Liver (tissue), 9 donors: ENCODE results near the gene CHIT1. TPM values are rescaled to one million over a fixed set of nuclear protein-coding genes. Genes with fewer than 3 reads are reported as not detected.

Experiments used
- DNase-seq: peaks from one replicate; pipeline ENCODE4 v3.0.0-alpha.2; 2017; ENCODE audit warnings: low spot score
- H3K27ac ChIP-seq, 2 donors: one replicate each; pipeline ENCODE4 v1.7.0; 2013; ENCODE audit warnings: inconsistent platforms in 2 of 2, low read length in 2 of 2, control low read depth in 1 of 2, low read depth in 1 of 2, mild to moderate bottlenecking in 1 of 2
- H3K27me3 ChIP-seq, 4 donors: one replicate each; pipeline versions ENCODE4 v1.6.1 to v1.7.0; 2013; ENCODE audit warnings: low read length in 3 of 4, inconsistent platforms in 1 of 4, mild to moderate bottlenecking in 1 of 4, moderate library complexity in 1 of 4; ENCODE audit not compliant: control insufficient read depth in 4 of 4, insufficient read depth in 4 of 4
- H3K36me3 ChIP-seq, 4 donors: one replicate each; pipeline versions ENCODE4 v1.6.1 to v1.7.0; 2013; ENCODE audit warnings: low read length in 3 of 4, mild to moderate bottlenecking in 3 of 4, low read depth in 1 of 4, moderate library complexity in 1 of 4; ENCODE audit not compliant: control insufficient read depth in 4 of 4, insufficient read depth in 3 of 4
- H3K4me1 ChIP-seq, 4 donors: one replicate each; pipeline versions ENCODE4 v1.6.1 to v1.7.0; 2013; ENCODE audit warnings: low read length in 3 of 4, mild to moderate bottlenecking in 3 of 4, moderate library complexity in 1 of 4; ENCODE audit not compliant: control insufficient read depth in 4 of 4, insufficient read depth in 4 of 4
- H3K4me3 ChIP-seq, 3 donors: one replicate each; pipeline versions ENCODE4 v1.6.1 to v1.7.0; 2013; ENCODE audit warnings: low read length in 3 of 3, control low read depth in 1 of 3, low read depth in 1 of 3, mild to moderate bottlenecking in 1 of 3
- H3K9ac ChIP-seq, 2 donors: one replicate each; pipeline ENCODE4 v1.7.0; 2013; ENCODE audit warnings: low read length in 2 of 2, mild to moderate bottlenecking in 2 of 2, moderate library complexity in 2 of 2, control low read depth in 1 of 2, low read depth in 1 of 2
- H3K9me3 ChIP-seq, 4 donors: one replicate each; pipeline versions ENCODE4 v1.6.1 to v1.7.0; 2013; ENCODE audit warnings: low read length in 3 of 4; ENCODE audit not compliant: control insufficient read depth in 4 of 4
- ATF3 ChIP-seq: IDR thresholded peaks from 2 replicates; pipeline ENCODE4 v1.6.1; 2016; ENCODE audit warnings: antibody characterized with exemption
- CTCF ChIP-seq: fragments of 150-350 bp; IDR thresholded peaks from 2 replicates; pipeline ENCODE4 v1.5.1; 2017; ENCODE audit warnings: improper control_type of control experiment, low read depth, low read length; ENCODE audit not compliant: missing input control
- EGR1 ChIP-seq, 2 donors: IDR thresholded peaks; 2 replicates each; pipeline ENCODE4 v1.6.1; 2016 to 2018; ENCODE audit warnings: antibody characterized with exemption in 2 of 2, low read depth in 2 of 2
- FOXA2 ChIP-seq: IDR thresholded peaks from 2 replicates; pipeline ENCODE4 v1.6.1; 2016; ENCODE audit warnings: antibody characterized with exemption
- HNF4A ChIP-seq, 2 donors: conservative IDR thresholded peaks; 2 replicates each; pipeline ENCODE4 v1.6.1; 2016; ENCODE audit warnings: antibody characterized with exemption in 2 of 2, mild to moderate bottlenecking in 2 of 2
- HNF4G ChIP-seq: IDR thresholded peaks from 2 replicates; pipeline ENCODE4 v1.6.1; 2016; ENCODE audit warnings: antibody characterized with exemption
- JUND ChIP-seq, 2 donors: IDR thresholded peaks; 2 replicates each; pipeline ENCODE4 v1.6.1; 2016; ENCODE audit warnings: antibody characterized with exemption in 2 of 2
- MAX ChIP-seq: IDR thresholded peaks from 2 replicates; pipeline ENCODE4 v1.6.1; 2016; ENCODE audit warnings: antibody characterized with exemption
- NR2F2 ChIP-seq: IDR thresholded peaks from 2 replicates; pipeline ENCODE4 v1.6.1; 2016; ENCODE audit warnings: antibody characterized with exemption
- RAD21 ChIP-seq, 2 donors: IDR thresholded peaks; 2 replicates each; pipeline ENCODE4 v1.6.1; 2016; ENCODE audit warnings: antibody characterized with exemption in 2 of 2, mild to moderate bottlenecking in 2 of 2
- REST ChIP-seq: IDR thresholded peaks from 2 replicates; pipeline ENCODE4 v1.6.1; 2016; ENCODE audit warnings: antibody characterized with exemption, mild to moderate bottlenecking
- SP1 ChIP-seq: IDR thresholded peaks from 2 replicates; pipeline ENCODE4 v1.6.1; 2018; ENCODE audit warnings: antibody characterized with exemption, mild to moderate bottlenecking
- TAF1 ChIP-seq: conservative IDR thresholded peaks from 2 replicates; pipeline ENCODE4 v1.6.1; 2016; ENCODE audit warnings: antibody characterized with exemption, mild to moderate bottlenecking
- YY1 ChIP-seq: IDR thresholded peaks from 2 replicates; pipeline ENCODE4 v1.6.1; 2016; ENCODE audit warnings: antibody characterized with exemption, mild to moderate bottlenecking
- ZBTB33 ChIP-seq: IDR thresholded peaks from 2 replicates; pipeline ENCODE4 v1.6.1; 2016; ENCODE audit warnings: antibody characterized with exemption
- WGBS: extraction: QIAGEN DNeasy Blood & Tissue Kit; methylation state at CpG from one replicate; pipeline ENCODE4 v1.1.7; 2013; 5-methylcytosine and 5-hydroxymethylcytosine counted together
- polyA plus RNA-seq, 2 donors: library from polyadenylated mRNA; stranded (reverse) in 1 of 2; unstranded in 1 of 2; fragments of 200-250 nt in 1 of 2; fragments of >200 nt in 1 of 2; fragmentation: Nextera tagmentation in 1 of 2; extraction: Ambion mirVana in 1 of 2; gene quantifications; one replicate each; pipeline versions ENCODE4 v1.2.1 to v1.2.3, GENCODE V29; 2013 to 2015
- total RNA-seq, 2 donors: library from RNA; depleted of rRNA; stranded (reverse); fragments of >200 nt; gene quantifications; one replicate each; pipeline ENCODE4 v1.2.3, GENCODE V29; 2014
- donor health status: healthy.
- donor health status: healthy.
- donor health status: healthy.
- donor health status: healthy.
- donor health status: healthy.

CHIT1 gene
- total and polyA plus RNA-seq, 4 donors: under 0.01 to 0.07 TPM; not detected in 2

- TF ChIP-seq EGR1 (IDR thresholded peaks at IDR 0.05; ENCODE audit: low read depth in 2 of 2): no peak
- TF ChIP-seq RAD21 (IDR thresholded peaks at IDR 0.05): no peak
- no peak for TF ChIP-seq FOXA2
- no peak for TF ChIP-seq SP1
- no peak for TF ChIP-seq MAX
- TF ChIP-seq HNF4A (conservative IDR thresholded peaks at IDR 0.05): no peak
- no peak for TF ChIP-seq JUND (IDR thresholded peaks at IDR 0.05)
- no peak for TF ChIP-seq REST
- no peak for TF ChIP-seq YY1
- H3K27me3 ChIP-seq: no peaks in the 10 kb centered on the region
- peaks cover 0 to 17% (median 8%) of the 10 kb centered on the region in 4 donors for H3K4me1 ChIP-seq
- H3K4me3 ChIP-seq: no peak overlapping the region
- H3K36me3 ChIP-seq: no peaks in the 10 kb centered on the region
- no peaks in the 10 kb centered on the region for H3K9me3 ChIP-seq
- DNase-seq: no peak
- 94% methylated on average over 6 of the region's 6 CpGs for WGBS
- H3K27ac ChIP-seq: peak overlapping the region in 1 of 2 donors; percentile 26
- no peak overlapping the region for H3K9ac ChIP-seq
Observed at GRCh38 chr1:203199481-203199815, 30.0 kb downstream of the CHIT1 start.

GRCh38 chr1:203199002-203199401 is 30.5 kb downstream of the CHIT1 start:
- Histone ChIP-seq H3K4me1 (peaks cover 0 to 17% (median 8%) of the 10 kb centered on the region in 4 donors), H3K4me3 (no peak overlapping the region), H3K36me3 (no peaks in the 10 kb centered on the region), H3K9ac (no peak overlapping the region), H3K9me3 (no peaks in the 10 kb centered on the region), H3K27me3 (no peaks in the 10 kb centered on the region), H3K27ac (no peak overlapping the region)
- no peak for TF ChIP-seq ZBTB33
- TF ChIP-seq ATF3: no peak
- TF ChIP-seq CTCF: no peak
- TF ChIP-seq TAF1: no peak
- TF ChIP-seq REST: no peak
- TF ChIP-seq EGR1 (IDR thresholded peaks at IDR 0.05; ENCODE audit: low read depth in 2 of 2): no peak
- no peak for TF ChIP-seq MAX
- TF ChIP-seq SP1: no peak
- TF ChIP-seq HNF4G: no peak
- TF ChIP-seq NR2F2: no peak
- TF ChIP-seq HNF4A (conservative IDR thresholded peaks at IDR 0.05): no peak
- WGBS: 78% methylated on average over 3 of the region's 3 CpGs
- no peak for DNase-seq
